KMS-11 (cell line): ENCODE measurements around the gene SMARCC1.

Source experiments
- H2AFZ ChIP-seq: fragments of 200-600 bp; sonication (generic); 2 replicates; pipeline ENCODE4 v1.6.1; 2016; ENCODE audit warnings: antibody characterized with exemption, mixed run types, low read depth
- H3K27ac ChIP-seq: fragments of 200-600 bp; sonication (generic); 2 replicates; pipeline ENCODE4 v1.6.1; 2016; ENCODE audit warnings: mild to moderate bottlenecking, mixed run types
- H3K27me3 ChIP-seq: fragments of 200-600 bp; sonication (generic); 2 replicates; pipeline ENCODE4 v1.6.1; 2017; ENCODE audit warnings: mild to moderate bottlenecking, low read depth, mixed run types, moderate library complexity; ENCODE audit not compliant: insufficient read depth
- H3K36me3 ChIP-seq: fragments of 200-600 bp; sonication (generic); 2 replicates; pipeline ENCODE4 v1.6.1; 2017; ENCODE audit warnings: mild to moderate bottlenecking, mixed run types; ENCODE audit not compliant: insufficient read depth
- H3K4me1 ChIP-seq: fragments of 200-600 bp; sonication (generic); 2 replicates; pipeline ENCODE4 v1.6.1; 2016; ENCODE audit warnings: mild to moderate bottlenecking, low read depth, mixed run types; ENCODE audit not compliant: poor library complexity, severe bottlenecking
- H3K4me2 ChIP-seq: fragments of 200-600 bp; sonication (generic); 2 replicates; pipeline ENCODE4 v1.7.0; 2016; ENCODE audit warnings: mild to moderate bottlenecking, mixed run types
- H3K4me3 ChIP-seq: fragments of 200-600 bp; sonication (generic); IDR thresholded peaks from 2 replicates; pipeline ENCODE4 v1.6.1; 2017; ENCODE audit warnings: low read depth, low read length, mixed read lengths; ENCODE audit not compliant: insufficient read depth
- H3K79me2 ChIP-seq: fragments of 200-600 bp; sonication (generic); 2 replicates; pipeline ENCODE4 v1.6.1; 2016; ENCODE audit warnings: low read depth, mixed run types; ENCODE audit not compliant: insufficient read depth
- H3K9ac ChIP-seq: fragments of 200-600 bp; sonication (generic); 2 replicates; pipeline ENCODE4 v1.6.1; 2016; ENCODE audit warnings: mild to moderate bottlenecking, mixed run types
- H4K20me1 ChIP-seq: fragments of 200-600 bp; sonication (generic); 2 replicates; pipeline ENCODE4 v1.6.1; 2016; ENCODE audit warnings: mild to moderate bottlenecking, mixed run types; ENCODE audit not compliant: insufficient read depth
- CTCF ChIP-seq: fragments of 200-600 bp; sonication (generic); conservative IDR thresholded peaks from 2 replicates; pipeline ENCODE4 v1.6.1; 2017; ENCODE audit warnings: low read depth, mild to moderate bottlenecking, antibody characterized with exemption, low read length, moderate library complexity, mixed read lengths

Gene SMARCC1

GRCh38 chr3:47540281-47540680 is 241.4 kb downstream of the SMARCC1 start:
- TF ChIP-seq CTCF: no peak
- H3K4me3 ChIP-seq: no peak overlapping the region
- H3K36me3 ChIP-seq: no peaks in the 10 kb centered on the region
- no peaks in the 10 kb centered on the region for H3K4me1 ChIP-seq
- H3K27me3 ChIP-seq: no peaks in the 10 kb centered on the region
- H3K4me2 ChIP-seq: no peak overlapping the region
- no peaks in the 10 kb centered on the region for H4K20me1 ChIP-seq
- no peaks in the 10 kb centered on the region for H3K79me2 ChIP-seq
- H2AFZ ChIP-seq: no peak overlapping the region
- H3K27ac ChIP-seq: no peak overlapping the region
- H3K9ac ChIP-seq: no peak overlapping the region

GRCh38 chr3:47536967-47537366 is 244.7 kb downstream of the SMARCC1 start:
- no peaks in the 10 kb centered on the region for H3K4me1 ChIP-seq
- H3K4me3 ChIP-seq: no peak overlapping the region
- no peaks in the 10 kb centered on the region for H3K36me3 ChIP-seq
- H4K20me1 ChIP-seq: no peaks in the 10 kb centered on the region
- no peak for TF ChIP-seq CTCF
- no peak overlapping the region for H2AFZ ChIP-seq
- no peak overlapping the region for H3K4me2 ChIP-seq
- H3K27me3 ChIP-seq: no peaks in the 10 kb centered on the region
- no peaks in the 10 kb centered on the region for H3K79me2 ChIP-seq
- H3K9ac ChIP-seq: no peak overlapping the region
- no peak overlapping the region for H3K27ac ChIP-seq

- no peak for TF ChIP-seq CTCF
Measured at GRCh38 chr3:47536221-47536891, 245.3 kb downstream of the SMARCC1 start.

More at GRCh38 chr3:47536221-47536891, 245.3 kb downstream of the SMARCC1 start:
- no peaks in the 10 kb centered on the region for H3K27me3 ChIP-seq
- no peak overlapping the region for H3K9ac ChIP-seq
- no peak overlapping the region for H3K27ac ChIP-seq
- H3K4me1 ChIP-seq: no peaks in the 10 kb centered on the region
- no peaks in the 10 kb centered on the region for H3K36me3 ChIP-seq
- no peaks in the 10 kb centered on the region for H4K20me1 ChIP-seq
- H3K4me2 ChIP-seq: no peak overlapping the region
- no peak overlapping the region for H3K4me3 ChIP-seq
- H2AFZ ChIP-seq: no peak overlapping the region
- no peaks in the 10 kb centered on the region for H3K79me2 ChIP-seq
